DMS153 treated with DMSO at 0.1 percent for 48 hours (cell line): Measurements from ENCODE around the gene RELT.

Experiments used
- DNase-seq: peaks from one replicate; lab custom pipeline; 2025; ENCODE audit not compliant: unreplicated experiment; lab: John Stamatoyannopoulos, UW

The RELT gene

GRCh38 chr11:73401924-73402833, 26.0 kb downstream of the RELT start:
- DNase-seq: no peak

- no peak for DNase-seq
Observed at GRCh38 chr11:73402834-73403185, 26.6 kb downstream of the RELT start.

GRCh38 chr11:73403541-73403940, 27.3 kb downstream of the RELT start:
- DNase-seq: no peak

- no peak for DNase-seq
Observed at GRCh38 chr11:73404048-73404447, 27.8 kb downstream of the RELT start.

- no peak for DNase-seq
Observed at GRCh38 chr11:73404506-73405145, 28.4 kb downstream of the RELT start.

- no peak for DNase-seq
Observed at GRCh38 chr11:73405146-73405510, 28.9 kb downstream of the RELT start.

GRCh38 chr11:73406131-73406530, 29.9 kb downstream of the RELT start:
- no peak for DNase-seq

GRCh38 chr11:73406619-73407018, 30.4 kb downstream of the RELT start:
- DNase-seq: no peak

GRCh38 chr11:73409431-73409830, 33.2 kb downstream of the RELT start:
- no peak for DNase-seq

- no peak for DNase-seq
Observed at GRCh38 chr11:73410627-73411026, 34.4 kb downstream of the RELT start.

GRCh38 chr11:73411031-73411430, 34.8 kb downstream of the RELT start:
- no peak for DNase-seq

- DNase-seq: no peak
Observed at GRCh38 chr11:73412308-73412707, 36.1 kb downstream of the RELT start.

GRCh38 chr11:73413256-73413655, 37.1 kb downstream of the RELT start:
- no peak for DNase-seq

GRCh38 chr11:73414977-73415651, 38.9 kb downstream of the RELT start:
- no peak for DNase-seq

GRCh38 chr11:73415854-73416615, 39.8 kb downstream of the RELT start:
- no peak for DNase-seq

GRCh38 chr11:73416786-73417185, 40.6 kb downstream of the RELT start:
- no peak for DNase-seq

- DNase-seq: no peak
Observed at GRCh38 chr11:73420136-73420535, 43.9 kb downstream of the RELT start.

- no peak for DNase-seq
Observed at GRCh38 chr11:73422886-73423285, 46.7 kb downstream of the RELT start.

- no peak for DNase-seq
Observed at GRCh38 chr11:73423506-73423905, 47.3 kb downstream of the RELT start.

- no peak for DNase-seq
Observed at GRCh38 chr11:73425108-73425507, 48.9 kb downstream of the RELT start.

- no peak for DNase-seq
Observed at GRCh38 chr11:73426219-73426850, 50.1 kb downstream of the RELT start.
